Measurements from ENCODE around the gene SCUBE3. TPM values are rescaled to one million over a fixed set of nuclear protein-coding genes. Genes with fewer than 3 reads are reported as not detected.

The SCUBE3 gene
- polyA plus RNA-seq, 3 donors = 0.01 to 0.25 (median 0.11) TPM

Other genes with a start within 250 kb of the SCUBE3 start
- gene TCP11, start 72.6 kb upstream of the SCUBE3 start, polyA plus RNA-seq = under 1 TPM in 1 of 3 donors, not detected in 2; 0.04 TPM
- 10 to 100 TPM; 17.2 to 25.9 (median 23.3) TPM for gene ZNF76, start 45.8 kb downstream of the SCUBE3 start, polyA plus RNA-seq
- gene DEF6, start 83.9 kb downstream of the SCUBE3 start, polyA plus RNA-seq = 10 to 100 TPM in 1 of 3 donors, 1 to 10 TPM in 2; 4.2 to 17.3 (median 8.6) TPM
- 10 to 100 TPM in 2 of 3 donors, 1 to 10 TPM in 1; 5.9 to 22.9 (median 14.3) TPM for gene PPARD, start 128.6 kb downstream of the SCUBE3 start, polyA plus RNA-seq
- gene FANCE, start 238.4 kb downstream of the SCUBE3 start, polyA plus RNA-seq = 1 to 10 TPM; 2.9 to 4.3 (median 4.2) TPM